ENCODE results near the gene PNPO. TPM values are rescaled to one million over a fixed set of nuclear protein-coding genes. Genes with fewer than 3 reads are reported as not detected.

The PNPO gene
- total RNA-seq, 1 experiment from 2014 or later: 110 TPM

- BruUV-seq (replicated peaks): no TSS peak
- Mint-ChIP-seq H3K4me1 (ENCODE audit: low read depth, unreplicated experiment) (peaks cover 5% of the 10 kb centered on the region), H3K4me3 (ENCODE audit: unreplicated experiment) (no peak overlapping the region), H3K27me3 (ENCODE audit: insufficient read depth, unreplicated experiment) (peaks cover 2% of the 10 kb centered on the region), H3K9me3 (ENCODE audit: unreplicated experiment) (no peaks in the 10 kb centered on the region), H3K36me3 (ENCODE audit: insufficient read depth, unreplicated experiment) (no peaks in the 10 kb centered on the region), H3K27ac (ENCODE audit: unreplicated experiment) (no peak overlapping the region)
- no peaks in the 10 kb centered on the region for H3K36me3 ChIP-seq (ENCODE audit: control insufficient read depth, insufficient read depth, low read length)
- no peaks in the 10 kb centered on the region for H3K9me3 ChIP-seq
- intact Hi-C loops (cut with micrococcal nuclease; ENCODE audit: unreplicated experiment): no loop called here
- TF ChIP-seq CTCF (IDR thresholded peaks at IDR 0.05; ENCODE audit: insufficient read depth in 1 of 2, low read depth in 1 of 2, low read length in 1 of 2, severe bottlenecking in 1 of 2, unreplicated experiment in 1 of 2): no peak
- no peaks in the 10 kb centered on the region for H3K27me3 ChIP-seq (replicated peaks; ENCODE audit: control insufficient read depth, insufficient read depth, low read length)
- H3K4me3 ChIP-seq (ENCODE audit: low read depth, low read length): no peak overlapping the region
- ChIA-PET POLR2A (no interaction called here), CTCF (interaction anchor here (1.5 kb wide), 1 partner anchor 50 kb away, joined by 5 read pairs; the partner anchor contains the start of gene PNPO)
- DNase-seq: no peak
- no peaks in the 10 kb centered on the region for H3K4me1 ChIP-seq
Observed at GRCh38 chr17:47992216-47992615, 50.8 kb downstream of the PNPO start.

GRCh38 chr17:47993031-47993564 lies 51.7 kb downstream of the PNPO start:
- TF ChIP-seq CTCF (IDR thresholded peaks at IDR 0.05; ENCODE audit: insufficient read depth in 1 of 2, low read depth in 1 of 2, low read length in 1 of 2, severe bottlenecking in 1 of 2, unreplicated experiment in 1 of 2): no peak
- no TSS peak for BruUV-seq (replicated peaks)
- H3K9me3 ChIP-seq: no peaks in the 10 kb centered on the region
- intact Hi-C loops (cut with micrococcal nuclease; ENCODE audit: unreplicated experiment): no loop called here
- CTCF ChIA-PET: interaction anchor here (0.6 to 1.7 kb wide), 7 partner anchors 9 to 51 kb away, joined by 3 to 5 read pairs (median 3); partner anchors contain the start of genes CDK5RAP3 and PNPO
- no peak overlapping the region for H3K4me3 Mint-ChIP-seq (ENCODE audit: unreplicated experiment)
- no peak overlapping the region for H3K4me3 ChIP-seq (ENCODE audit: low read depth, low read length)
- H3K4me1 ChIP-seq: no peaks in the 10 kb centered on the region
- H3K36me3 Mint-ChIP-seq (ENCODE audit: insufficient read depth, unreplicated experiment): no peaks in the 10 kb centered on the region
- H3K36me3 ChIP-seq (ENCODE audit: control insufficient read depth, insufficient read depth, low read length): no peaks in the 10 kb centered on the region
- H3K27ac Mint-ChIP-seq (ENCODE audit: unreplicated experiment): no peak overlapping the region
- no peaks in the 10 kb centered on the region for H3K27me3 ChIP-seq (replicated peaks; ENCODE audit: control insufficient read depth, insufficient read depth, low read length)
- POLR2A ChIA-PET: no interaction called here
- peaks cover 2% of the 10 kb centered on the region for H3K27me3 Mint-ChIP-seq (ENCODE audit: insufficient read depth, unreplicated experiment)
- H3K4me1 Mint-ChIP-seq (ENCODE audit: low read depth, unreplicated experiment): no peaks in the 10 kb centered on the region
- no peaks in the 10 kb centered on the region for H3K9me3 Mint-ChIP-seq (ENCODE audit: unreplicated experiment)
- DNase-seq: no peak

GRCh38 chr17:47993964-47994363 lies 52.6 kb downstream of the PNPO start:
- no peaks in the 10 kb centered on the region for H3K36me3 ChIP-seq (ENCODE audit: control insufficient read depth, insufficient read depth, low read length)
- DNase-seq: no peak
- Mint-ChIP-seq H3K27me3 (ENCODE audit: insufficient read depth, unreplicated experiment) (peaks cover 2% of the 10 kb centered on the region), H3K4me1 (ENCODE audit: low read depth, unreplicated experiment) (no peaks in the 10 kb centered on the region), H3K9me3 (ENCODE audit: unreplicated experiment) (no peaks in the 10 kb centered on the region), H3K4me3 (ENCODE audit: unreplicated experiment) (no peak overlapping the region), H3K36me3 (ENCODE audit: insufficient read depth, unreplicated experiment) (no peaks in the 10 kb centered on the region), H3K27ac (ENCODE audit: unreplicated experiment) (no peak overlapping the region)
- H3K4me1 ChIP-seq: no peaks in the 10 kb centered on the region
- no peaks in the 10 kb centered on the region for H3K27me3 ChIP-seq (replicated peaks; ENCODE audit: control insufficient read depth, insufficient read depth, low read length)
- BruUV-seq (replicated peaks): no TSS peak
- CTCF ChIA-PET: interaction anchor here (0.9 to 1.7 kb wide), 6 partner anchors 9 to 51 kb away, joined by 3 to 5 read pairs (median 4); partner anchors contain the start of genes CDK5RAP3 and PNPO
- intact Hi-C loops (cut with micrococcal nuclease; ENCODE audit: unreplicated experiment): no loop called here
- no peak overlapping the region for H3K4me3 ChIP-seq (ENCODE audit: low read depth, low read length)
- no peak for TF ChIP-seq CTCF (IDR thresholded peaks at IDR 0.05; ENCODE audit: insufficient read depth in 1 of 2, low read depth in 1 of 2, low read length in 1 of 2, severe bottlenecking in 1 of 2, unreplicated experiment in 1 of 2)
- H3K9me3 ChIP-seq: no peaks in the 10 kb centered on the region
- POLR2A ChIA-PET: interaction anchor here (3.1 kb wide), 1 partner anchor 24 kb away, joined by 7 read pairs; the partner anchor contains the start of gene CDK5RAP3

All from Caco-2 (cell line).